ENCODE measurements around the gene LTB4R2.

DNA sequence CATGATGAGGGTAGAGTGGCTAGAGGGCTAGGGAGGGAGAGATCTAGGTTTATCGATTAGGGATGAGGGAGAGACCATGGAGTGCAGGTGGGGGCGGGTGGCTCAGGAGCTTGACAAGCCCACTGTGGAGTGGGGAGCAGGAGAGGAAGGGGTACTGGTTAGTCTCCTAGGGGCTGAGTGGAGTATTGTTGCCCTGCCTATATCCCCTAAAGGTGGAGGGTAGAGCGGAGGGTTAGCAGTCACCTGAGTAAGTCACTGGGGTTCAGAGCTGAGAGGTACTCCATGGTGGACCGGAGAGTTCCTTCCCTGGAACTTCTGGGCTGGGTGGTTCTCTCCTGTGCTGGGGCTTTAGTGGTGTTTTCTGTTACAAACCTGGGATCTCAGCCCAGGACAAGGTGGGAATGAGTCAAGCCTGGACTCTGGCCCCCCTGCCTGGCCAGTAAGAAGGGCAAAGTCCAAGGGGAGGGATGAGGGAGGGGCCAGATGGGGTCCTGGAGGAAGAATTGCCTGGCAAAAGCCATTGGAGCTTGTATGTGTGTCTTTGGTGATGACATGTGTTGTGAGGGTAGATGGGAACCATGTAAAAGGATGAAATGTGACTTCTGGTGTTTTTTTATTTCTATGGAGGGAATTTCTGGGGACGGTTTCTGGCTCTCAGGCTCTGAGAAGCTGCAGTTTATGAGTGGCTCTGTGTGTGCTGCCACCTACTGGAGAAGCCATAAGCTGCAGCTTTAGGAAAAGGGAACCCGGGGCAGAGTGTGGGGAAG, 2.2 kb upstream of the LTB4R2 start, which contains the start of gene CIDEB:
- TF ChIP-seq, protein P1, sequence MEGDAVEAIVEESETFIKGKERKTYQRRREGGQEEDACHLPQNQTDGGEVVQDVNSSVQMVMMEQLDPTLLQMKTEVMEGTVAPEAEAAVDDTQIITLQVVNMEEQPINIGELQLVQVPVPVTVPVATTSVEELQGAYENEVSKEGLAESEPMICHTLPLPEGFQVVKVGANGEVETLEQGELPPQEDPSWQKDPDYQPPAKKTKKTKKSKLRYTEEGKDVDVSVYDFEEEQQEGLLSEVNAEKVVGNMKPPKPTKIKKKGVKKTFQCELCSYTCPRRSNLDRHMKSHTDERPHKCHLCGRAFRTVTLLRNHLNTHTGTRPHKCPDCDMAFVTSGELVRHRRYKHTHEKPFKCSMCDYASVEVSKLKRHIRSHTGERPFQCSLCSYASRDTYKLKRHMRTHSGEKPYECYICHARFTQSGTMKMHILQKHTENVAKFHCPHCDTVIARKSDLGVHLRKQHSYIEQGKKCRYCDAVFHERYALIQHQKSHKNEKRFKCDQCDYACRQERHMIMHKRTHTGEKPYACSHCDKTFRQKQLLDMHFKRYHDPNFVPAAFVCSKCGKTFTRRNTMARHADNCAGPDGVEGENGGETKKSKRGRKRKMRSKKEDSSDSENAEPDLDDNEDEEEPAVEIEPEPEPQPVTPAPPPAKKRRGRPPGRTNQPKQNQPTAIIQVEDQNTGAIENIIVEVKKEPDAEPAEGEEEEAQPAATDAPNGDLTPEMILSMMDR (IDR thresholded peaks at IDR 0.05) = peak; percentile 79 to 92 (median 81)
- TF ChIP-seq POLR2AphosphoS5 (IDR thresholded peaks at IDR 0.05) (no peak), POLR2A (IDR thresholded peaks at IDR 0.05) (no peak)

Measured in gastroesophageal sphincter (tissue), 3 donors.